ENCODE results near the gene SEPTIN11.

Gene SEPTIN11

GRCh38 chr4:76981644-76982043, 32.1 kb downstream of the SEPTIN11 start:
- Histone ChIP-seq H3K9me3 (ENCODE audit: control insufficient read depth, insufficient read depth, low read length) (no peaks in the 10 kb centered on the region), H3K4me1 (ENCODE audit: insufficient read depth, low read length) (peaks cover 42% of the 10 kb centered on the region), H3K36me3 (ENCODE audit: insufficient read depth, low read length) (no peaks in the 10 kb centered on the region), H3K9ac (ENCODE audit: low read depth, low read length) (no peak overlapping the region)

- Histone ChIP-seq H3K36me3 (ENCODE audit: insufficient read depth, low read length) (no peaks in the 10 kb centered on the region), H3K4me1 (ENCODE audit: insufficient read depth, low read length) (peaks cover 50% of the 10 kb centered on the region), H3K9ac (ENCODE audit: low read depth, low read length) (no peak overlapping the region), H3K9me3 (ENCODE audit: control insufficient read depth, insufficient read depth, low read length) (no peaks in the 10 kb centered on the region)
Measured at GRCh38 chr4:76982638-76983584, 33.4 kb downstream of the SEPTIN11 start.

GRCh38 chr4:76984127-76984526, 34.6 kb downstream of the SEPTIN11 start:
- H3K9me3 ChIP-seq (ENCODE audit: control insufficient read depth, insufficient read depth, low read length) = no peaks in the 10 kb centered on the region
- no peak overlapping the region for H3K9ac ChIP-seq (ENCODE audit: low read depth, low read length)
- H3K4me1 ChIP-seq (ENCODE audit: insufficient read depth, low read length) = peaks cover 50% of the 10 kb centered on the region
- H3K36me3 ChIP-seq (ENCODE audit: insufficient read depth, low read length) = no peaks in the 10 kb centered on the region

- no peaks in the 10 kb centered on the region for H3K9me3 ChIP-seq (ENCODE audit: control insufficient read depth, insufficient read depth, low read length)
- H3K9ac ChIP-seq (ENCODE audit: low read depth, low read length) = no peak overlapping the region
- peaks cover 50% of the 10 kb centered on the region for H3K4me1 ChIP-seq (ENCODE audit: insufficient read depth, low read length)
- no peaks in the 10 kb centered on the region for H3K36me3 ChIP-seq (ENCODE audit: insufficient read depth, low read length)
Measured at GRCh38 chr4:76984788-76985211, 35.2 kb downstream of the SEPTIN11 start.

- Histone ChIP-seq H3K4me1 (ENCODE audit: insufficient read depth, low read length) (peaks cover 50% of the 10 kb centered on the region), H3K36me3 (ENCODE audit: insufficient read depth, low read length) (no peaks in the 10 kb centered on the region)
Measured at GRCh38 chr4:76987153-76987591, 37.6 kb downstream of the SEPTIN11 start.

GRCh38 chr4:76987685-76988084, 38.1 kb downstream of the SEPTIN11 start:
- Histone ChIP-seq H3K36me3 (ENCODE audit: insufficient read depth, low read length) (no peaks in the 10 kb centered on the region), H3K9me3 (ENCODE audit: control insufficient read depth, insufficient read depth, low read length) (no peaks in the 10 kb centered on the region), H3K4me1 (ENCODE audit: insufficient read depth, low read length) (peaks cover 50% of the 10 kb centered on the region), H3K9ac (ENCODE audit: low read depth, low read length) (no peak overlapping the region)

More at GRCh38 chr4:76987153-76987591, 37.6 kb downstream of the SEPTIN11 start:
- no peaks in the 10 kb centered on the region for H3K9me3 ChIP-seq (ENCODE audit: control insufficient read depth, insufficient read depth, low read length)
- H3K9ac ChIP-seq (ENCODE audit: low read depth, low read length) = no peak overlapping the region

- peaks cover 37% of the 10 kb centered on the region for H3K4me1 ChIP-seq (ENCODE audit: insufficient read depth, low read length)
- no peak overlapping the region for H3K9ac ChIP-seq (ENCODE audit: low read depth, low read length)
- H3K9me3 ChIP-seq (ENCODE audit: control insufficient read depth, insufficient read depth, low read length) = no peaks in the 10 kb centered on the region
- no peaks in the 10 kb centered on the region for H3K36me3 ChIP-seq (ENCODE audit: insufficient read depth, low read length)
Measured at GRCh38 chr4:76989391-76990061, 40.0 kb downstream of the SEPTIN11 start.

GRCh38 chr4:76990288-76991080, 40.9 kb downstream of the SEPTIN11 start:
- no peak overlapping the region for H3K9ac ChIP-seq (ENCODE audit: low read depth, low read length)
- no peaks in the 10 kb centered on the region for H3K36me3 ChIP-seq (ENCODE audit: insufficient read depth, low read length)
- H3K9me3 ChIP-seq (ENCODE audit: control insufficient read depth, insufficient read depth, low read length) = no peaks in the 10 kb centered on the region
- H3K4me1 ChIP-seq (ENCODE audit: insufficient read depth, low read length) = peaks cover 29% of the 10 kb centered on the region

GRCh38 chr4:76991161-76991660, 41.7 kb downstream of the SEPTIN11 start:
- Histone ChIP-seq H3K9me3 (ENCODE audit: control insufficient read depth, insufficient read depth, low read length) (no peaks in the 10 kb centered on the region), H3K9ac (ENCODE audit: low read depth, low read length) (no peak overlapping the region), H3K4me1 (ENCODE audit: insufficient read depth, low read length) (peaks cover 22% of the 10 kb centered on the region)

GRCh38 chr4:76993787-76994641, 44.5 kb downstream of the SEPTIN11 start:
- peaks cover 18% of the 10 kb centered on the region for H3K4me1 ChIP-seq (ENCODE audit: insufficient read depth, low read length)
- H3K9me3 ChIP-seq (ENCODE audit: control insufficient read depth, insufficient read depth, low read length) = no peaks in the 10 kb centered on the region
- 0 out of 2 replicates have a peak, but pooled peaks cover 4% of the 10 kb centered on the region for H3K36me3 ChIP-seq (ENCODE audit: insufficient read depth, low read length)
- H3K9ac ChIP-seq (ENCODE audit: low read depth, low read length) = no peak overlapping the region

More at GRCh38 chr4:76991161-76991660, 41.7 kb downstream of the SEPTIN11 start:
- H3K36me3 ChIP-seq (ENCODE audit: insufficient read depth, low read length) = no peaks in the 10 kb centered on the region

GRCh38 chr4:76995776-76996175, 46.2 kb downstream of the SEPTIN11 start:
- Histone ChIP-seq H3K9me3 (ENCODE audit: control insufficient read depth, insufficient read depth, low read length) (no peaks in the 10 kb centered on the region), H3K36me3 (ENCODE audit: insufficient read depth, low read length) (0 out of 2 replicates have a peak, but pooled peaks cover 4% of the 10 kb centered on the region), H3K4me1 (ENCODE audit: insufficient read depth, low read length) (peaks cover 15% of the 10 kb centered on the region), H3K9ac (ENCODE audit: low read depth, low read length) (no peak overlapping the region)

- Histone ChIP-seq H3K4me1 (ENCODE audit: insufficient read depth, low read length) (peaks cover 17% of the 10 kb centered on the region), H3K36me3 (ENCODE audit: insufficient read depth, low read length) (0 out of 2 replicates have a peak, but pooled peaks cover 4% of the 10 kb centered on the region), H3K9ac (ENCODE audit: low read depth, low read length) (no peak overlapping the region), H3K9me3 (ENCODE audit: control insufficient read depth, insufficient read depth, low read length) (no peaks in the 10 kb centered on the region)
Measured at GRCh38 chr4:76996445-76996844, 46.9 kb downstream of the SEPTIN11 start.

GRCh38 chr4:76997077-76997476, 47.5 kb downstream of the SEPTIN11 start:
- H3K9ac ChIP-seq (ENCODE audit: low read depth, low read length) = no peak overlapping the region
- peaks cover 23% of the 10 kb centered on the region for H3K4me1 ChIP-seq (ENCODE audit: insufficient read depth, low read length)
- H3K36me3 ChIP-seq (ENCODE audit: insufficient read depth, low read length) = 0 out of 2 replicates have a peak, but pooled peaks cover 4% of the 10 kb centered on the region

More at GRCh38 chr4:76997077-76997476, 47.5 kb downstream of the SEPTIN11 start:
- H3K9me3 ChIP-seq (ENCODE audit: control insufficient read depth, insufficient read depth, low read length) = no peaks in the 10 kb centered on the region

All from ES-I3 (cell line).